Spleen (tissue), 7 donors: ENCODE data around the gene AGER.

Experiments
- POLR2A ChIP-seq, 3 donors: fragments of 450-650 bp; IDR thresholded peaks; one replicate each; pipeline ENCODE4 v1.5.1; 2017; ENCODE audit warnings: antibody characterized with exemption in 3 of 3, mild to moderate bottlenecking in 1 of 3
- TF ChIP-seq, protein P1 (sequence below), 11 experiments: fragments of 200-600 bp in 7 of 11; fragments of 450-650 bp in 4 of 11; sonication (generic) in 4 of 11; IDR thresholded peaks in 8 of 11; conservative IDR thresholded peaks in 3 of 11; 1 replicate in 7 of 11; 2 replicates in 4 of 11; pipeline versions ENCODE4 v1.4.0 to v1.8.0; 2016 to 2021; ENCODE audit warnings: antibody characterized with exemption in 11 of 11, inconsistent platforms in 4 of 11, mild to moderate bottlenecking in 1 of 11
- donor health status: DM: no; HTN: no; CAD: no; lungs with moderate emphysema.
- donor health status: DM: no; HTN: no; CAD: no.
- donor health status: DM: no; HTN: no; CAD: no.

DNA sequence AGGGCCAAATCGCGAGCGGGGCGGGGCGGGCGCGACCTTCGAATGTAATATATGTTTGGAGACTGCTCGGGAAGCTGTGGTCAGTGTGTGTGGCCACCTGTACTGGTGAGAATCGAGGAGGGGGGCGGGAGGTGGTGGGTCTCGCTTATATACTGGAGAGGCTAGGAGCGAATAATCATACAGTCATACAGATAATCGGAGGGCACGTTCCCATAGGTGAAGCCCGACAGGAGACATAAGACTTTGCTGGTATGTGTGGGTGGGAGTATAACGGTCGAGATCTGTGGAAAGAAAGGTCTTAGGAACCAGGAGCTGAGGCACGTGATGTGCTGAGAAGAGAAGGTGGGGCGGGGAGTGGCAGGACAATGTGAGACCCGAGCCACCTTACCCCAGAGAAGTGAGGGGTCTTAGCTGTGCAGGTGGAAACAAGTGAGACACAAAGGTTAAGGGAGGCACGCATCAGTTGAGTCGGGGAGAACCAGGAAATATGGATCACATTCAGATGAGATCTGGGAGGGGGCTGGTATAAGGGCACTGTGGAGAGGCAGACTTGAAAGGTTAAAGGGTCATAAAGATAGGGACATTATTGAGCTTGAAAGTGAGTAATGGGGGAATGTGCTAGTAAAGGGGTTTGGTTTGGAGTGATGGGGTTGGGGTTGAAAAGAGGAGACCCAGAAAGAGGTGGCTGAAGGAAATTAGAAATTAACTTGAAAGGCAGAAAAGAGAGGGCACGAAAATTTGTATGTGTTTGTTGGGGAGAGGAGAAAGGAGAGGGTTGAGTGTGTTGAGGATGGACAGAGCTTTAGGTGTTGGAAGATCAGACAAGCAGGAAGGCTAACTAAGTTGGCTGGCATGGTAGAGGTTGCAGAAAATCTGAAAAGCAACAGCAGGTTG lies 5.3 kb downstream of the AGER start:
- TF ChIP-seq POLR2A (IDR thresholded peaks at IDR 0.05), result no peak
- TF ChIP-seq, protein P1, sequence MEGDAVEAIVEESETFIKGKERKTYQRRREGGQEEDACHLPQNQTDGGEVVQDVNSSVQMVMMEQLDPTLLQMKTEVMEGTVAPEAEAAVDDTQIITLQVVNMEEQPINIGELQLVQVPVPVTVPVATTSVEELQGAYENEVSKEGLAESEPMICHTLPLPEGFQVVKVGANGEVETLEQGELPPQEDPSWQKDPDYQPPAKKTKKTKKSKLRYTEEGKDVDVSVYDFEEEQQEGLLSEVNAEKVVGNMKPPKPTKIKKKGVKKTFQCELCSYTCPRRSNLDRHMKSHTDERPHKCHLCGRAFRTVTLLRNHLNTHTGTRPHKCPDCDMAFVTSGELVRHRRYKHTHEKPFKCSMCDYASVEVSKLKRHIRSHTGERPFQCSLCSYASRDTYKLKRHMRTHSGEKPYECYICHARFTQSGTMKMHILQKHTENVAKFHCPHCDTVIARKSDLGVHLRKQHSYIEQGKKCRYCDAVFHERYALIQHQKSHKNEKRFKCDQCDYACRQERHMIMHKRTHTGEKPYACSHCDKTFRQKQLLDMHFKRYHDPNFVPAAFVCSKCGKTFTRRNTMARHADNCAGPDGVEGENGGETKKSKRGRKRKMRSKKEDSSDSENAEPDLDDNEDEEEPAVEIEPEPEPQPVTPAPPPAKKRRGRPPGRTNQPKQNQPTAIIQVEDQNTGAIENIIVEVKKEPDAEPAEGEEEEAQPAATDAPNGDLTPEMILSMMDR (IDR thresholded peaks at IDR 0.05 in 8 of 11, conservative IDR thresholded peaks at IDR 0.05 in 3 of 11), result no peak
